K562 (cell line): ENCODE measurements around the gene PCOLCE2. TPM values are rescaled to one million over a fixed set of nuclear protein-coding genes. Genes with fewer than 3 reads are reported as not detected.

Experiments used
- ADNP ChIP-seq: fragments of 200-800 bp; sonication (Bioruptor generic); IDR thresholded peaks from 2 replicates; pipeline ENCODE4 v1.6.1; 2016; ENCODE audit warnings: missing genetic modification characterization, missing compliant biosample characterization
- BCL6 ChIP-seq: fragments of 250-450 bp; sonication (Bioruptor Pico); IDR thresholded peaks from 2 replicates; pipeline ENCODE4 v1.4.0; 2020
- CEBPB ChIP-seq: fragments of 450-650 bp; IDR thresholded peaks from 2 replicates; pipeline ENCODE4 v1.6.1; 2016; ENCODE audit warnings: missing genetic modification characterization, missing compliant biosample characterization
- CREB1 ChIP-seq, 2 experiments: sonication (generic) in 1 of 2; formaldehyde crosslinking in 1 of 2; IDR thresholded peaks; 2 replicates each; pipeline versions ENCODE4 v1.6.1 to v1.8.0; 2012 to 2022; ENCODE audit warnings: inconsistent platforms in 1 of 2, mild to moderate bottlenecking in 1 of 2, missing genetic modification reagents in 1 of 2, moderate library complexity in 1 of 2
- CREM ChIP-seq: IDR thresholded peaks from 2 replicates; pipeline ENCODE4 v1.6.1; 2014; ENCODE audit warnings: antibody characterized with exemption, low read depth
- ETV6 ChIP-seq, 3 experiments: fragments of 150-350 bp in 1 of 3; sonication (generic) in 1 of 3; formaldehyde crosslinking in 1 of 3; IDR thresholded peaks; 2 replicates each; pipeline versions ENCODE4 v1.6.1 to v1.8.0; 2014 to 2022; ENCODE audit warnings: borderline replicate concordance in 2 of 3, low read depth in 2 of 3, antibody characterized with exemption in 1 of 3, low read length in 1 of 3, mild to moderate bottlenecking in 1 of 3, missing genetic modification reagents in 1 of 3
- FOSL1 ChIP-seq: fragments of 200-800 bp; sonication (Bioruptor generic); conservative IDR thresholded peaks from 2 replicates; pipeline ENCODE4 v1.6.1; 2016; ENCODE audit warnings: missing genetic modification characterization, missing compliant biosample characterization
- HDAC3 ChIP-seq: fragments of 450-650 bp; IDR thresholded peaks from 2 replicates; pipeline ENCODE4 v1.6.1; 2018; ENCODE audit warnings: borderline replicate concordance, mild to moderate bottlenecking, moderate library complexity; ENCODE audit not compliant: partially characterized antibody
- KLF13 ChIP-seq: fragments of 450-650 bp; IDR thresholded peaks from 2 replicates; pipeline ENCODE4 v1.6.1; 2016; ENCODE audit warnings: missing genetic modification characterization, low read depth, mild to moderate bottlenecking, missing compliant biosample characterization, moderate library complexity, borderline replicate concordance
- NEUROD1 ChIP-seq: fragments of 150-350 bp; IDR thresholded peaks from 2 replicates; pipeline ENCODE4 v1.6.1; 2014; ENCODE audit warnings: borderline replicate concordance, low read length, low read depth; ENCODE audit not compliant: partially characterized antibody
- PHB2 ChIP-seq: fragments of 450-650 bp; IDR thresholded peaks from 2 replicates; pipeline ENCODE4 v1.6.1; 2017; ENCODE audit warnings: low read depth
- PML ChIP-seq: IDR thresholded peaks from 2 replicates; pipeline ENCODE4 v1.6.1; 2012; ENCODE audit warnings: low read length, inconsistent platforms
- SMAD4 ChIP-seq: fragments of 250-450 bp; sonication (Bioruptor Pico); conservative IDR thresholded peaks from 2 replicates; pipeline ENCODE4 v1.8.0; 2021; ENCODE audit warnings: inconsistent platforms, mild to moderate bottlenecking, moderate library complexity
- SMARCA4 ChIP-seq: fragments of 450-650 bp; IDR thresholded peaks from 2 replicates; pipeline ENCODE4 v1.6.1; 2016
- SMARCE1 ChIP-seq: fragments of 450-650 bp; IDR thresholded peaks from 2 replicates; pipeline ENCODE4 v1.7.1; 2016; ENCODE audit warnings: mild to moderate bottlenecking
- STAT5A ChIP-seq: IDR thresholded peaks from 2 replicates; pipeline ENCODE4 v1.6.1; 2012; ENCODE audit warnings: low read length, inconsistent platforms, borderline replicate concordance
- TAL1 ChIP-seq: fragments of 450-650 bp; IDR thresholded peaks from 2 replicates; pipeline ENCODE4 v1.6.1; 2016; ENCODE audit warnings: mild to moderate bottlenecking
- TEAD1 ChIP-seq, 2 experiments: fragments of 450-650 bp in 1 of 2; sonication (generic) in 1 of 2; formaldehyde crosslinking; IDR thresholded peaks; 2 replicates each; pipeline versions ENCODE4 v1.4.0 to v1.8.0; 2020 to 2022; ENCODE audit warnings: mild to moderate bottlenecking in 2 of 2, missing genetic modification reagents in 1 of 2
- polyA plus RNA-seq, 8 experiments: library from polyadenylated mRNA; depleted of rRNA in 4 of 8; stranded (reverse) in 5 of 8; unstranded in 3 of 8; fragments of >200 nt; fragmentation: Nextera tagmentation in 2 of 8; fragmentation: Illumina TruSeq in 1 of 8; extraction: Ambion mirVana in 2 of 8; extraction: Trizol in 1 of 8; gene quantifications; 2 replicates each; pipeline versions ENCODE4 v1.2.1 to v1.2.3, GENCODE V29; 2011 to 2014; ENCODE audit warnings: inconsistent platforms in 1 of 8, missing spikeins in 1 of 8
- total RNA-seq, 7 experiments: library from RNA; depleted of rRNA in 6 of 7; stranded (reverse); fragments of >200 nt in 6 of 7; fragmentation: Illumina TruSeq in 2 of 7; extraction: Trizol in 2 of 7; gene quantifications; 2 replicates each; pipeline versions ENCODE4 v1.2.1 to v1.2.3, GENCODE V29; 2011 to 2021; ENCODE audit warnings: low replicate concordance in 1 of 7
- TF ChIP-seq, protein P1 (sequence below): IDR thresholded peaks from 2 replicates; pipeline ENCODE4 v1.6.1; 2016; ENCODE audit warnings: missing genetic modification characterization, missing compliant biosample characterization
- TF ChIP-seq, protein P2 (sequence below): IDR thresholded peaks from 2 replicates; pipeline ENCODE4 v1.6.1; 2012; ENCODE audit warnings: low read depth, low read length, improper control_type of control experiment, borderline replicate concordance
- TF ChIP-seq, protein P3 (sequence below): fragments of 250-450 bp; sonication (Bioruptor Pico); IDR thresholded peaks from 2 replicates; pipeline ENCODE4 v1.5.0; 2021; ENCODE audit warnings: mild to moderate bottlenecking, borderline replicate concordance
- TF ChIP-seq, protein P4 (sequence below): fragments of 450-650 bp; formaldehyde crosslinking; IDR thresholded peaks from 2 replicates; pipeline ENCODE4 v1.4.0; 2020; ENCODE audit warnings: mild to moderate bottlenecking, moderate library complexity

Gene PCOLCE2
- total and polyA plus RNA-seq, 9 of the 15 experiments (the other 6 are each of a cell fraction or from before 2014, with no cell fraction given), result 0.18 to 1.2 (median 0.65) TPM

DNA sequence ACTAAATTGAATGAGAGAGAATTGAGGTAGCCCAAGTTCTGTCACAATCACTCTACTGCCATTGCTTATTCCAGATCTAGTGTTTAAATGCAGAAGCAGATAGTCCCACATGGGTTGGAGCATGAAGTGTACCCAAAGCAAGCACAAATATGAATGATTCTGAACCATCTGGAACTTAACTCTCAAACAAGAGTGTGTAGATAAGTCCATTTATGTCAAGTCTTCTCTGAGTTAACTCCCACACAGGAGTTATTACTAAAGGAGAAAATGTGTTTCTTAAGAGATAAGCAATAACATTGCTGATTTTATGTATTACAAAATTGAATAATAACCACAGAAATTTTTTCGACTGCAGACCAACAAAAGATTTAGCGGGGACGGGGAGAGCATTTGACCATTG, 41.0 kb upstream of the PCOLCE2 start (continued):
- peak; percentile 74 for TF ChIP-seq HDAC3
- TF ChIP-seq BCL6, result no peak
- TF ChIP-seq, protein P1, sequence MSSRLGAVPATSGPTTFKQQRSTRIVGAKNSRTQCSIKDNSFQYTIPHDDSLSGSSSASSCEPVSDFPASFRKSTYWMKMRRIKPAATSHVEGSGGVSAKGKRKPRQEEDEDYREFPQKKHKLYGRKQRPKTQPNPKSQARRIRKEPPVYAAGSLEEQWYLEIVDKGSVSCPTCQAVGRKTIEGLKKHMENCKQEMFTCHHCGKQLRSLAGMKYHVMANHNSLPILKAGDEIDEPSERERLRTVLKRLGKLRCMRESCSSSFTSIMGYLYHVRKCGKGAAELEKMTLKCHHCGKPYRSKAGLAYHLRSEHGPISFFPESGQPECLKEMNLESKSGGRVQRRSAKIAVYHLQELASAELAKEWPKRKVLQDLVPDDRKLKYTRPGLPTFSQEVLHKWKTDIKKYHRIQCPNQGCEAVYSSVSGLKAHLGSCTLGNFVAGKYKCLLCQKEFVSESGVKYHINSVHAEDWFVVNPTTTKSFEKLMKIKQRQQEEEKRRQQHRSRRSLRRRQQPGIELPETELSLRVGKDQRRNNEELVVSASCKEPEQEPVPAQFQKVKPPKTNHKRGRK, result peak; percentile 2; the same call in 1 of the 2 replicates
- TF ChIP-seq TAL1, result peak; percentile 92
- TF ChIP-seq ADNP (tag), result 0 out of 2 replicates have a peak, but pooled peaks have one; percentile 27
- peak; percentile 90 for TF ChIP-seq PML
- 0 out of 2 replicates have a peak, but pooled peaks have one; percentile 16 for TF ChIP-seq SMAD4 (CRISPR knock-in tag)
- TF ChIP-seq KLF13 (tag), result no peak
- TF ChIP-seq PHB2, result peak; percentile 70; the same call in 1 of the 2 replicates
- peak; percentile 84 for TF ChIP-seq STAT5A
- TF ChIP-seq SMARCE1, result peak; percentile 95
- TF ChIP-seq FOSL1, result peak; percentile 51
- TF ChIP-seq, protein P2, sequence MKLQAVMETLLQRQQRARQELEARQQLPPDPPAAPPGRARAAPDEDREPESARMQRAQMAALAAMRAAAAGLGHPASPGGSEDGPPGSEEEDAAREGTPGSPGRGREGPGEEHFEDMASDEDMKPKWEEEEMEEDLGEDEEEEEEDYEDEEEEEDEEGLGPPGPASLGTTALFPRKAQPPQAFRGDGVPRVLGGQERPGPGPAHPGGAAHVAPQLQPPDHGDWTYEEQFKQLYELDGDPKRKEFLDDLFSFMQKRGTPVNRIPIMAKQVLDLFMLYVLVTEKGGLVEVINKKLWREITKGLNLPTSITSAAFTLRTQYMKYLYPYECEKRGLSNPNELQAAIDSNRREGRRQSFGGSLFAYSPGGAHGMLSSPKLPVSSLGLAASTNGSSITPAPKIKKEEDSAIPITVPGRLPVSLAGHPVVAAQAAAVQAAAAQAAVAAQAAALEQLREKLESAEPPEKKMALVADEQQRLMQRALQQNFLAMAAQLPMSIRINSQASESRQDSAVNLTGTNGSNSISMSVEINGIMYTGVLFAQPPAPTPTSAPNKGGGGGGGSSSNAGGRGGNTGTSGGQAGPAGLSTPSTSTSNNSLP, result peak; percentile 49; the same call in 1 of the 2 replicates
- TF ChIP-seq CREB1 (IDR thresholded peaks at IDR 0.05), result no peak; the same call in 1 of the 2 replicates
- no peak for TF ChIP-seq CREB1 (CRISPR knock-in tag; IDR thresholded peaks at IDR 0.05)
- TF ChIP-seq SMARCA4, result peak; percentile 94
- TF ChIP-seq CEBPB (tag), result peak; percentile 78
- TF ChIP-seq, protein P3, sequence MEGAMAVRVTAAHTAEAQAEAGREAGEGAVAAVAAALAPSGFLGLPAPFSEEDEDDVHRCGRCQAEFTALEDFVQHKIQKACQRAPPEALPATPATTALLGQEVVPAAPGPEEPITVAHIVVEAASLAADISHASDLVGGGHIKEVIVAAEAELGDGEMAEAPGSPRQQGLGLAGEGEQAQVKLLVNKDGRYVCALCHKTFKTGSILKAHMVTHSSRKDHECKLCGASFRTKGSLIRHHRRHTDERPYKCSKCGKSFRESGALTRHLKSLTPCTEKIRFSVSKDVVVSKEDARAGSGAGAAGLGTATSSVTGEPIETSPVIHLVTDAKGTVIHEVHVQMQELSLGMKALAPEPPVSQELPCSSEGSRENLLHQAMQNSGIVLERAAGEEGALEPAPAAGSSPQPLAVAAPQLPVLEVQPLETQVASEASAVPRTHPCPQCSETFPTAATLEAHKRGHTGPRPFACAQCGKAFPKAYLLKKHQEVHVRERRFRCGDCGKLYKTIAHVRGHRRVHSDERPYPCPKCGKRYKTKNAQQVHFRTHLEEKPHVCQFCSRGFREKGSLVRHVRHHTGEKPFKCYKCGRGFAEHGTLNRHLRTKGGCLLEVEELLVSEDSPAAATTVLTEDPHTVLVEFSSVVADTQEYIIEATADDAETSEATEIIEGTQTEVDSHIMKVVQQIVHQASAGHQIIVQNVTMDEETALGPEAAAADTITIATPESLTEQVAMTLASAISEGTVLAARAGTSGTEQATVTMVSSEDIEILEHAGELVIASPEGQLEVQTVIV (CRISPR knock-in tag), result no peak
- TF ChIP-seq NEUROD1, result peak; percentile 25
- TF ChIP-seq TEAD1 (CRISPR knock-in tag; IDR thresholded peaks at IDR 0.05), result peak; percentile 35 to 48; a peak in 1 of 4 replicates
- TF ChIP-seq, protein P4, sequence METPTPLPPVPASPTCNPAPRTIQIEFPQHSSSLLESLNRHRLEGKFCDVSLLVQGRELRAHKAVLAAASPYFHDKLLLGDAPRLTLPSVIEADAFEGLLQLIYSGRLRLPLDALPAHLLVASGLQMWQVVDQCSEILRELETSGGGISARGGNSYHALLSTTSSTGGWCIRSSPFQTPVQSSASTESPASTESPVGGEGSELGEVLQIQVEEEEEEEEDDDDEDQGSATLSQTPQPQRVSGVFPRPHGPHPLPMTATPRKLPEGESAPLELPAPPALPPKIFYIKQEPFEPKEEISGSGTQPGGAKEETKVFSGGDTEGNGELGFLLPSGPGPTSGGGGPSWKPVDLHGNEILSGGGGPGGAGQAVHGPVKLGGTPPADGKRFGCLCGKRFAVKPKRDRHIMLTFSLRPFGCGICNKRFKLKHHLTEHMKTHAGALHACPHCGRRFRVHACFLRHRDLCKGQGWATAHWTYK (CRISPR knock-in tag), result no peak
- peak in 1 of 2 experiments; percentile 30; a peak in 1 of 4 replicates for TF ChIP-seq ETV6 (IDR thresholded peaks at IDR 0.05; ENCODE audit: borderline replicate concordance in 1 of 2, low read depth in 2 of 2, low read length in 1 of 2)
- TF ChIP-seq ETV6 (CRISPR knock-in tag; IDR thresholded peaks at IDR 0.05; ENCODE audit: borderline replicate concordance), result no peak
- TF ChIP-seq CREM, result peak; percentile 55
